ENCODE results near the gene CD4.

CD4 gene

GRCh38 chr12:6829536-6830220 is 40.4 kb downstream of the CD4 start:
- DNase-seq (ENCODE audit: low spot score) = no peak
- POLR2A ChIA-PET (ENCODE audit: low non-redundant PET) = no interaction called here
- CTCF ChIA-PET = interaction anchor here (0.8 to 1.4 kb wide), 4 partner anchors 17 to 58 kb away, joined by 3 to 4 read pairs (median 3); partner anchors contain the start of gene LAG3
- no peak for TF ChIP-seq CTCF (conservative IDR thresholded peaks at IDR 0.05; ENCODE audit: low read depth)
- H3K27ac ChIP-seq = peak overlapping the region; percentile 78

GRCh38 chr12:6830286-6830890 is 41.1 kb downstream of the CD4 start:
- CTCF ChIA-PET = interaction anchor here (0.8 to 1.4 kb wide), 3 partner anchors 16 to 58 kb away, joined by 3 to 4 read pairs (median 3); partner anchors contain the start of gene LAG3
- H3K27ac ChIP-seq = peak overlapping the region; percentile 78; the same call in 1 of the 2 replicates

GRCh38 chr12:6830999-6831398 is 41.7 kb downstream of the CD4 start:
- DNase-seq (ENCODE audit: low spot score) = no peak
- no peak for TF ChIP-seq CTCF (conservative IDR thresholded peaks at IDR 0.05; ENCODE audit: low read depth)
- CTCF ChIA-PET = interaction anchor here (1.2 kb wide), 1 partner anchor 16 kb away, joined by 3 read pairs; no protein-coding TSS in a partner anchor
- POLR2A ChIA-PET (ENCODE audit: low non-redundant PET) = no interaction called here
- H3K27ac ChIP-seq = no peak overlapping the region; the same call in 1 of the 2 replicates

More at GRCh38 chr12:6830286-6830890, 41.1 kb downstream of the CD4 start:
- no peak for TF ChIP-seq CTCF (conservative IDR thresholded peaks at IDR 0.05; ENCODE audit: low read depth)
- POLR2A ChIA-PET (ENCODE audit: low non-redundant PET) = no interaction called here
- DNase-seq (ENCODE audit: low spot score) = no peak

GRCh38 chr12:6831450-6831995 is 42.2 kb downstream of the CD4 start:
- TF ChIP-seq CTCF (conservative IDR thresholded peaks at IDR 0.05; ENCODE audit: low read depth) = no peak
- POLR2A ChIA-PET (ENCODE audit: low non-redundant PET) = no interaction called here
- peak overlapping the region; percentile 13; the same call in 1 of the 2 replicates for H3K27ac ChIP-seq
- DNase-seq (ENCODE audit: low spot score) = no peak
- CTCF ChIA-PET = interaction anchor here (1.3 kb wide), 1 partner anchor 79 kb away, joined by 4 read pairs; the partner anchor contains the start of gene MLF2

- POLR2A ChIA-PET (ENCODE audit: low non-redundant PET) = no interaction called here
These were observed 42.8 kb downstream of the CD4 start for GRCh38 chr12:6832125-6832524.

More at GRCh38 chr12:6832125-6832524, 42.8 kb downstream of the CD4 start:
- no peak overlapping the region for H3K27ac ChIP-seq
- no peak for TF ChIP-seq CTCF (conservative IDR thresholded peaks at IDR 0.05; ENCODE audit: low read depth)
- DNase-seq (ENCODE audit: low spot score) = no peak
- CTCF ChIA-PET = interaction anchor here (1.3 kb wide), 1 partner anchor 79 kb away, joined by 4 read pairs; the partner anchor contains the start of gene MLF2

All from RWPE1 (cell line).